Measurements from ENCODE around the gene THSD7A. TPM values are rescaled to one million over a fixed set of nuclear protein-coding genes. Genes with fewer than 3 reads are reported as not detected.

Gene THSD7A
- total and polyA plus RNA-seq, 2 experiments from 2014 or later, result 4.0 to 8.3 TPM

GRCh38 chr7:11505471-11505985 is 326.5 kb downstream of the THSD7A start:
- Histone ChIP-seq H3K9me3 (ENCODE audit: low read depth) (peaks cover 17% of the 10 kb centered on the region), H4K20me1 (ENCODE audit: insufficient read depth, poor library complexity, severe bottlenecking) (no peaks in the 10 kb centered on the region), H3K36me3 (replicated peaks; ENCODE audit: insufficient read depth, low read depth) (no peaks in the 10 kb centered on the region), H2AFZ (no peak overlapping the region), H3K79me2 (no peaks in the 10 kb centered on the region), H3K27me3 (no peaks in the 10 kb centered on the region), H3K27ac (no peak overlapping the region), H3K4me3 (no peak overlapping the region), H3K4me2 (no peak overlapping the region), H3K9me2 (replicated peaks; ENCODE audit: insufficient read depth) (no peaks in the 10 kb centered on the region), H3K4me1 (ENCODE audit: insufficient read depth) (no peaks in the 10 kb centered on the region)
- WGBS (ENCODE audit: low lambda C conversion rate, missing lambda C conversion rate), result 80% methylated on average over 3 of the region's 3 CpGs
- no peak for TF ChIP-seq EZH2phosphoT487 (IDR thresholded peaks at IDR 0.05; ENCODE audit: low read depth, severe bottlenecking, unreplicated experiment)
- no peak for TF ChIP-seq EZH2 (IDR thresholded peaks at IDR 0.05; ENCODE audit: borderline replicate concordance)
- TF ChIP-seq CTCF (IDR thresholded peaks at IDR 0.05; ENCODE audit: poor library complexity), result no peak
- no peak for DNase-seq (ENCODE audit: low spot score)

GRCh38 chr7:11492307-11492706 is 339.7 kb downstream of the THSD7A start:
- TF ChIP-seq EZH2phosphoT487 (IDR thresholded peaks at IDR 0.05; ENCODE audit: low read depth, severe bottlenecking, unreplicated experiment) (no peak), CTCF (IDR thresholded peaks at IDR 0.05; ENCODE audit: poor library complexity) (no peak), EZH2 (IDR thresholded peaks at IDR 0.05; ENCODE audit: borderline replicate concordance) (no peak)
- no peak overlapping the region for H3K4me2 ChIP-seq
- no peaks in the 10 kb centered on the region for H3K36me3 ChIP-seq (replicated peaks; ENCODE audit: insufficient read depth, low read depth)
- no peaks in the 10 kb centered on the region for H3K9me3 ChIP-seq (ENCODE audit: low read depth)
- no peaks in the 10 kb centered on the region for H3K79me2 ChIP-seq
- no peak overlapping the region for H2AFZ ChIP-seq
- no peaks in the 10 kb centered on the region for H3K9me2 ChIP-seq (replicated peaks; ENCODE audit: insufficient read depth)
- no peak overlapping the region for H3K27ac ChIP-seq
- 61% methylated on average over 1 of the region's 1 CpG for WGBS (ENCODE audit: low lambda C conversion rate, missing lambda C conversion rate)
- H3K4me1 ChIP-seq (ENCODE audit: insufficient read depth), result no peaks in the 10 kb centered on the region
- no peak for DNase-seq (ENCODE audit: low spot score)
- H3K27me3 ChIP-seq, result no peaks in the 10 kb centered on the region
- H3K4me3 ChIP-seq, result no peak overlapping the region
- H4K20me1 ChIP-seq (ENCODE audit: insufficient read depth, poor library complexity, severe bottlenecking), result no peaks in the 10 kb centered on the region

- TF ChIP-seq CTCF (IDR thresholded peaks at IDR 0.05; ENCODE audit: poor library complexity), result no peak
- Histone ChIP-seq H3K4me3 (no peak overlapping the region), H3K36me3 (replicated peaks; ENCODE audit: insufficient read depth, low read depth) (no peaks in the 10 kb centered on the region), H3K9me3 (ENCODE audit: low read depth) (no peaks in the 10 kb centered on the region), H3K9me2 (replicated peaks; ENCODE audit: insufficient read depth) (no peaks in the 10 kb centered on the region), H3K79me2 (no peaks in the 10 kb centered on the region), H3K27ac (no peak overlapping the region), H3K27me3 (no peaks in the 10 kb centered on the region), H2AFZ (no peak overlapping the region), H3K4me2 (no peak overlapping the region), H3K4me1 (ENCODE audit: insufficient read depth) (no peaks in the 10 kb centered on the region), H4K20me1 (ENCODE audit: insufficient read depth, poor library complexity, severe bottlenecking) (no peaks in the 10 kb centered on the region)
- 82% methylated on average over 4 of the region's 4 CpGs for WGBS (ENCODE audit: low lambda C conversion rate, missing lambda C conversion rate)
- DNase-seq (ENCODE audit: low spot score), result no peak
Measured at GRCh38 chr7:11491811-11492210, 340.2 kb downstream of the THSD7A start.

- no peak overlapping the region for H3K27ac ChIP-seq
- H3K27me3 ChIP-seq, result no peaks in the 10 kb centered on the region
Measured at GRCh38 chr7:11489280-11489679, 342.7 kb downstream of the THSD7A start.

More at GRCh38 chr7:11489280-11489679, 342.7 kb downstream of the THSD7A start:
- no peak for DNase-seq (ENCODE audit: low spot score)
- H3K79me2 ChIP-seq, result no peaks in the 10 kb centered on the region
- H3K9me3 ChIP-seq (ENCODE audit: low read depth), result no peaks in the 10 kb centered on the region
- TF ChIP-seq EZH2 (IDR thresholded peaks at IDR 0.05; ENCODE audit: borderline replicate concordance) (no peak), CTCF (IDR thresholded peaks at IDR 0.05; ENCODE audit: poor library complexity) (no peak), EZH2phosphoT487 (IDR thresholded peaks at IDR 0.05; ENCODE audit: low read depth, severe bottlenecking, unreplicated experiment) (no peak)
- no peak overlapping the region for H2AFZ ChIP-seq
- no peak overlapping the region for H3K4me3 ChIP-seq
- H3K9me2 ChIP-seq (replicated peaks; ENCODE audit: insufficient read depth), result no peaks in the 10 kb centered on the region
- no peak overlapping the region for H3K4me2 ChIP-seq
- H3K4me1 ChIP-seq (ENCODE audit: insufficient read depth), result no peaks in the 10 kb centered on the region
- H4K20me1 ChIP-seq (ENCODE audit: insufficient read depth, poor library complexity, severe bottlenecking), result no peaks in the 10 kb centered on the region
- H3K36me3 ChIP-seq (replicated peaks; ENCODE audit: insufficient read depth, low read depth), result no peaks in the 10 kb centered on the region

Data from hepatocyte (in vitro differentiated cells).